KMS-11 (cell line): Measurements from ENCODE around the gene SMOC2.
"Not testable (repeated sequence)": the region's sequence is repeated elsewhere in the genome, so short reads cannot be mapped to it uniquely, and the experiment has no call there.

Source experiments
- H2AFZ ChIP-seq: fragments of 200-600 bp; sonication (generic); 2 replicates; pipeline ENCODE4 v1.6.1; 2016; ENCODE audit warnings: antibody characterized with exemption, mixed run types, low read depth
- H3K27ac ChIP-seq: fragments of 200-600 bp; sonication (generic); 2 replicates; pipeline ENCODE4 v1.6.1; 2016; ENCODE audit warnings: mild to moderate bottlenecking, mixed run types
- H3K27me3 ChIP-seq: fragments of 200-600 bp; sonication (generic); 2 replicates; pipeline ENCODE4 v1.6.1; 2017; ENCODE audit warnings: mild to moderate bottlenecking, low read depth, mixed run types, moderate library complexity; ENCODE audit not compliant: insufficient read depth
- H3K36me3 ChIP-seq: fragments of 200-600 bp; sonication (generic); 2 replicates; pipeline ENCODE4 v1.6.1; 2017; ENCODE audit warnings: mild to moderate bottlenecking, mixed run types; ENCODE audit not compliant: insufficient read depth
- H3K4me1 ChIP-seq: fragments of 200-600 bp; sonication (generic); 2 replicates; pipeline ENCODE4 v1.6.1; 2016; ENCODE audit warnings: mild to moderate bottlenecking, low read depth, mixed run types; ENCODE audit not compliant: poor library complexity, severe bottlenecking
- H3K4me2 ChIP-seq: fragments of 200-600 bp; sonication (generic); 2 replicates; pipeline ENCODE4 v1.7.0; 2016; ENCODE audit warnings: mild to moderate bottlenecking, mixed run types
- H3K4me3 ChIP-seq: fragments of 200-600 bp; sonication (generic); IDR thresholded peaks from 2 replicates; pipeline ENCODE4 v1.6.1; 2017; ENCODE audit warnings: low read depth, low read length, mixed read lengths; ENCODE audit not compliant: insufficient read depth
- H3K79me2 ChIP-seq: fragments of 200-600 bp; sonication (generic); 2 replicates; pipeline ENCODE4 v1.6.1; 2016; ENCODE audit warnings: low read depth, mixed run types; ENCODE audit not compliant: insufficient read depth
- H3K9ac ChIP-seq: fragments of 200-600 bp; sonication (generic); 2 replicates; pipeline ENCODE4 v1.6.1; 2016; ENCODE audit warnings: mild to moderate bottlenecking, mixed run types
- H4K20me1 ChIP-seq: fragments of 200-600 bp; sonication (generic); 2 replicates; pipeline ENCODE4 v1.6.1; 2016; ENCODE audit warnings: mild to moderate bottlenecking, mixed run types; ENCODE audit not compliant: insufficient read depth
- TF ChIP-seq, protein P1 (sequence below): fragments of 200-600 bp; sonication (generic); conservative IDR thresholded peaks from 2 replicates; pipeline ENCODE4 v1.6.1; 2017; ENCODE audit warnings: low read depth, mild to moderate bottlenecking, antibody characterized with exemption, low read length, moderate library complexity, mixed read lengths

Gene SMOC2

GRCh38 chr6:168609026-168609685, 168.2 kb downstream of the SMOC2 start:
- TF ChIP-seq, protein P1, sequence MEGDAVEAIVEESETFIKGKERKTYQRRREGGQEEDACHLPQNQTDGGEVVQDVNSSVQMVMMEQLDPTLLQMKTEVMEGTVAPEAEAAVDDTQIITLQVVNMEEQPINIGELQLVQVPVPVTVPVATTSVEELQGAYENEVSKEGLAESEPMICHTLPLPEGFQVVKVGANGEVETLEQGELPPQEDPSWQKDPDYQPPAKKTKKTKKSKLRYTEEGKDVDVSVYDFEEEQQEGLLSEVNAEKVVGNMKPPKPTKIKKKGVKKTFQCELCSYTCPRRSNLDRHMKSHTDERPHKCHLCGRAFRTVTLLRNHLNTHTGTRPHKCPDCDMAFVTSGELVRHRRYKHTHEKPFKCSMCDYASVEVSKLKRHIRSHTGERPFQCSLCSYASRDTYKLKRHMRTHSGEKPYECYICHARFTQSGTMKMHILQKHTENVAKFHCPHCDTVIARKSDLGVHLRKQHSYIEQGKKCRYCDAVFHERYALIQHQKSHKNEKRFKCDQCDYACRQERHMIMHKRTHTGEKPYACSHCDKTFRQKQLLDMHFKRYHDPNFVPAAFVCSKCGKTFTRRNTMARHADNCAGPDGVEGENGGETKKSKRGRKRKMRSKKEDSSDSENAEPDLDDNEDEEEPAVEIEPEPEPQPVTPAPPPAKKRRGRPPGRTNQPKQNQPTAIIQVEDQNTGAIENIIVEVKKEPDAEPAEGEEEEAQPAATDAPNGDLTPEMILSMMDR: no peak
- Histone ChIP-seq H3K36me3 (no peaks in the 10 kb centered on the region), H3K79me2 (no peaks in the 10 kb centered on the region), H3K27ac (no peak overlapping the region), H3K4me1 (no peaks in the 10 kb centered on the region), H3K4me3 (no peak overlapping the region), H3K4me2 (no peak overlapping the region), H3K27me3 (no peaks in the 10 kb centered on the region), H3K9ac (no peak overlapping the region), H2AFZ (no peak overlapping the region), H4K20me1 (no peaks in the 10 kb centered on the region)

GRCh38 chr6:168609914-168610490, 169.0 kb downstream of the SMOC2 start:
- no peaks in the 10 kb centered on the region for H3K79me2 ChIP-seq
- H3K27me3 ChIP-seq: no peaks in the 10 kb centered on the region
- H4K20me1 ChIP-seq: no peaks in the 10 kb centered on the region
- no peak overlapping the region for H2AFZ ChIP-seq
- no peak overlapping the region for H3K4me2 ChIP-seq
- no peaks in the 10 kb centered on the region for H3K4me1 ChIP-seq
- no peaks in the 10 kb centered on the region for H3K36me3 ChIP-seq
- no peak overlapping the region for H3K9ac ChIP-seq
- TF ChIP-seq, protein P1: no peak
- H3K4me3 ChIP-seq: no peak overlapping the region
- H3K27ac ChIP-seq: no peak overlapping the region

GRCh38 chr6:168610966-168611365, 170.0 kb downstream of the SMOC2 start:
- H2AFZ ChIP-seq, H3K27me3 ChIP-seq, H3K4me3 ChIP-seq, H3K4me1 ChIP-seq, H3K27ac ChIP-seq, H3K79me2 ChIP-seq, H4K20me1 ChIP-seq, H3K36me3 ChIP-seq, H3K4me2 ChIP-seq, H3K9ac ChIP-seq: not testable (repeated sequence)

GRCh38 chr6:168611691-168612090, 170.7 kb downstream of the SMOC2 start:
- no peaks in the 10 kb centered on the region for H3K36me3 ChIP-seq
- H3K4me3 ChIP-seq: no peak overlapping the region
- no peaks in the 10 kb centered on the region for H4K20me1 ChIP-seq
- H3K79me2 ChIP-seq: no peaks in the 10 kb centered on the region
- TF ChIP-seq, protein P1: no peak
- H2AFZ ChIP-seq: no peak overlapping the region
- H3K4me2 ChIP-seq: no peak overlapping the region
- H3K9ac ChIP-seq: no peak overlapping the region
- no peaks in the 10 kb centered on the region for H3K27me3 ChIP-seq
- no peak overlapping the region for H3K27ac ChIP-seq
- H3K4me1 ChIP-seq: no peaks in the 10 kb centered on the region

GRCh38 chr6:168612586-168612985, 171.6 kb downstream of the SMOC2 start:
- Histone ChIP-seq H3K27me3 (no peaks in the 10 kb centered on the region), H3K9ac (no peak overlapping the region), H3K4me2 (no peak overlapping the region), H2AFZ (no peak overlapping the region), H3K4me3 (no peak overlapping the region), H3K36me3 (no peaks in the 10 kb centered on the region), H3K27ac (no peak overlapping the region), H3K4me1 (no peaks in the 10 kb centered on the region), H3K79me2 (no peaks in the 10 kb centered on the region), H4K20me1 (no peaks in the 10 kb centered on the region)
- TF ChIP-seq, protein P1: no peak
